ENCODE results near the gene TMPRSS13. TPM values are rescaled to one million over a fixed set of nuclear protein-coding genes. Genes with fewer than 3 reads are reported as not detected.

The TMPRSS13 gene
- total RNA-seq, 1 donor from 2014 or later: 5.7 TPM

GRCh38 chr11:117916956-117917355 lies 12.2 kb downstream of the TMPRSS13 start:
- no peak for TF ChIP-seq CTCF (IDR thresholded peaks at IDR 0.05; ENCODE audit: unreplicated experiment)
- Mint-ChIP-seq H3K27ac (no peak overlapping the region), H3K4me3 (ENCODE audit: low read depth) (no peak overlapping the region), H3K4me1 (ENCODE audit: low read depth) (no peaks in the 10 kb centered on the region), H3K27me3 (peaks cover 16% of the 10 kb centered on the region), H3K9me3 (ENCODE audit: low read depth) (no peaks in the 10 kb centered on the region), H3K36me3 (ENCODE audit: insufficient read depth) (no peaks in the 10 kb centered on the region)
- DNase-seq (ENCODE audit: low spot score, unreplicated experiment): no peak

GRCh38 chr11:117915672-117916235 lies 13.4 kb downstream of the TMPRSS13 start:
- no peak for DNase-seq (ENCODE audit: low spot score, unreplicated experiment)
- Mint-ChIP-seq H3K27ac (no peak overlapping the region), H3K4me3 (ENCODE audit: low read depth) (no peak overlapping the region), H3K36me3 (ENCODE audit: insufficient read depth) (no peaks in the 10 kb centered on the region), H3K27me3 (peaks cover 16% of the 10 kb centered on the region), H3K4me1 (ENCODE audit: low read depth) (no peaks in the 10 kb centered on the region), H3K9me3 (ENCODE audit: low read depth) (no peaks in the 10 kb centered on the region)
- TF ChIP-seq CTCF (IDR thresholded peaks at IDR 0.05; ENCODE audit: unreplicated experiment): no peak

GRCh38 chr11:117914991-117915618 lies 14.1 kb downstream of the TMPRSS13 start:
- Mint-ChIP-seq H3K27ac (no peak overlapping the region), H3K27me3 (peaks cover 16% of the 10 kb centered on the region), H3K4me3 (ENCODE audit: low read depth) (no peak overlapping the region), H3K4me1 (ENCODE audit: low read depth) (no peaks in the 10 kb centered on the region), H3K36me3 (ENCODE audit: insufficient read depth) (no peaks in the 10 kb centered on the region), H3K9me3 (ENCODE audit: low read depth) (no peaks in the 10 kb centered on the region)
- TF ChIP-seq CTCF (IDR thresholded peaks at IDR 0.05; ENCODE audit: unreplicated experiment): no peak
- no peak for DNase-seq (ENCODE audit: low spot score, unreplicated experiment)

GRCh38 chr11:117914398-117914761 lies 14.8 kb downstream of the TMPRSS13 start:
- no peaks in the 10 kb centered on the region for H3K9me3 Mint-ChIP-seq (ENCODE audit: low read depth)
- no peak overlapping the region for H3K4me3 Mint-ChIP-seq (ENCODE audit: low read depth)
- H3K36me3 Mint-ChIP-seq (ENCODE audit: insufficient read depth): no peaks in the 10 kb centered on the region
- H3K27ac Mint-ChIP-seq: no peak overlapping the region
- H3K4me1 Mint-ChIP-seq (ENCODE audit: low read depth): no peaks in the 10 kb centered on the region
- no peak for TF ChIP-seq CTCF (IDR thresholded peaks at IDR 0.05; ENCODE audit: unreplicated experiment)
- no peak for DNase-seq (ENCODE audit: low spot score, unreplicated experiment)
- peaks cover 16% of the 10 kb centered on the region for H3K27me3 Mint-ChIP-seq

GRCh38 chr11:117913736-117914397 lies 15.3 kb downstream of the TMPRSS13 start:
- Mint-ChIP-seq H3K36me3 (ENCODE audit: insufficient read depth) (no peaks in the 10 kb centered on the region), H3K4me1 (ENCODE audit: low read depth) (no peaks in the 10 kb centered on the region), H3K27me3 (peaks cover 16% of the 10 kb centered on the region), H3K27ac (no peak overlapping the region), H3K9me3 (ENCODE audit: low read depth) (no peaks in the 10 kb centered on the region), H3K4me3 (ENCODE audit: low read depth) (no peak overlapping the region)
- no peak for TF ChIP-seq CTCF (IDR thresholded peaks at IDR 0.05; ENCODE audit: unreplicated experiment)
- no peak for DNase-seq (ENCODE audit: low spot score, unreplicated experiment)

All from progenitor cell of endocrine pancreas (in vitro differentiated cells).